MM.1S (cell line): ENCODE measurements around the gene MYL4.

ENCODE experiments used
- EZH2 ChIP-seq: fragments of 300-600 bp; sonication (generic); optimal IDR thresholded peaks from 2 replicates; pipeline ENCODE3; 2017; ENCODE audit warnings: low read depth, mild to moderate bottlenecking, antibody characterized with exemption, low read length, mixed read lengths
- EZH2phosphoT487 ChIP-seq: fragments of 300-600 bp; sonication (generic); IDR thresholded peaks from 2 replicates; pipeline ENCODE4 v1.6.1; 2018; ENCODE audit warnings: antibody characterized with exemption, low read length
- TF ChIP-seq, protein P1 (sequence below): fragments of 300-600 bp; sonication (generic); IDR thresholded peaks from 2 replicates; pipeline ENCODE4 v1.5.1; 2016; ENCODE audit warnings: antibody characterized with exemption, low read length, mixed read lengths

DNA sequence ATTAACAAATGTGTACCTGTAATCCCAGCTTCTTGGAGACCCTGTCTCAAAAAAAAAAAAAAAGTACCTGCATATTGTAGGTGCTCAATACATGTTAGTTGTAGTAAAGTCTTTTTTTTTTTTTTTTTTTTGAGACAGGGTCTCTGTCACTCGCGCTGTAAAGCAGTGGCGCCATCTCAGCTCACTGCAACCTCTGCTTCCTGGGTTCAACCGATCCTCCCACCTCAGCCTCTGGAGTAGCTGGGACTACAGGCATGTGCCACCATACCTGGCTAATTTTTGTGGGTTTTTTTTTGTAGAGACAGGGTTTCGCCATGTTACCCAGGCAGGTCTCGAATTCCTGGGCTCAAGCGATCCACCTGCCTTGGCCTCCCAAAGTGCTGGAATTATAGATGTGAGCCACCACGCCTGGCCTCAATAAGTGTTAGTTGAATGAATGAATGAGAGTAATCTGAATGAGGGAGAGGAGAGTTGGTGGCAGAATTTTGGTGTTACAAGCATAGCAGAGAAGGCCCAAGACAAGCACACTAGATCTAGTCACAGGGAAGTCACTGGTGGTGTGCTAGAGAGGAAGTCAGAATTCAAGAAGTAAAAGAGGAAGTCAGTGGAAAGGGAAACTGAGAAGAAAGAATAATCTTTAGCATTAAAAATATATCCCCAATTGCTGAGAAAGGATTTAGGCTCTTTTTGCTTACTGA is 9.4 kb upstream of the MYL4 start:
- TF ChIP-seq, protein P1, sequence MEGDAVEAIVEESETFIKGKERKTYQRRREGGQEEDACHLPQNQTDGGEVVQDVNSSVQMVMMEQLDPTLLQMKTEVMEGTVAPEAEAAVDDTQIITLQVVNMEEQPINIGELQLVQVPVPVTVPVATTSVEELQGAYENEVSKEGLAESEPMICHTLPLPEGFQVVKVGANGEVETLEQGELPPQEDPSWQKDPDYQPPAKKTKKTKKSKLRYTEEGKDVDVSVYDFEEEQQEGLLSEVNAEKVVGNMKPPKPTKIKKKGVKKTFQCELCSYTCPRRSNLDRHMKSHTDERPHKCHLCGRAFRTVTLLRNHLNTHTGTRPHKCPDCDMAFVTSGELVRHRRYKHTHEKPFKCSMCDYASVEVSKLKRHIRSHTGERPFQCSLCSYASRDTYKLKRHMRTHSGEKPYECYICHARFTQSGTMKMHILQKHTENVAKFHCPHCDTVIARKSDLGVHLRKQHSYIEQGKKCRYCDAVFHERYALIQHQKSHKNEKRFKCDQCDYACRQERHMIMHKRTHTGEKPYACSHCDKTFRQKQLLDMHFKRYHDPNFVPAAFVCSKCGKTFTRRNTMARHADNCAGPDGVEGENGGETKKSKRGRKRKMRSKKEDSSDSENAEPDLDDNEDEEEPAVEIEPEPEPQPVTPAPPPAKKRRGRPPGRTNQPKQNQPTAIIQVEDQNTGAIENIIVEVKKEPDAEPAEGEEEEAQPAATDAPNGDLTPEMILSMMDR = no peak
- TF ChIP-seq EZH2phosphoT487 (no peak), EZH2 (no peak)
